A549 (cell line): Measurements from ENCODE around the gene SAPCD2.

Experiments used
- HOXB5 ChIP-seq: fragments of 250-450 bp; sonication (Bioruptor Pico); IDR thresholded peaks from 2 replicates; pipeline ENCODE4 v1.5.0; 2020; ENCODE audit warnings: mild to moderate bottlenecking, moderate library complexity
- POLR2A ChIP-seq: IDR thresholded peaks from 2 replicates; pipeline ENCODE4 v1.6.1; 2012; ENCODE audit warnings: mild to moderate bottlenecking, low read length
- RAD21 ChIP-seq, 2 experiments: fragments of >200 bp in 1 of 2; sonication (Bioruptor Twin) in 1 of 2; formaldehyde crosslinking in 1 of 2; IDR thresholded peaks in 1 of 2; conservative IDR thresholded peaks in 1 of 2; 2 replicates in 1 of 2; 3 replicates in 1 of 2; pipeline ENCODE4 v1.6.1; 2012 to 2018; ENCODE audit warnings: inconsistent platforms in 1 of 2
- SREBF2 ChIP-seq: fragments of 450-650 bp; IDR thresholded peaks from 2 replicates; pipeline ENCODE4 v1.6.1; 2014; ENCODE audit warnings: mild to moderate bottlenecking, moderate library complexity
- TF ChIP-seq, protein P1 (sequence below): fragments of >200 bp; sonication (Bioruptor Twin); formaldehyde crosslinking; IDR thresholded peaks from 3 replicates; pipeline ENCODE4 v1.5.1; 2016
- TF ChIP-seq, protein P2 (sequence below): IDR thresholded peaks from 2 replicates; pipeline ENCODE4 v1.6.1; 2012

DNA sequence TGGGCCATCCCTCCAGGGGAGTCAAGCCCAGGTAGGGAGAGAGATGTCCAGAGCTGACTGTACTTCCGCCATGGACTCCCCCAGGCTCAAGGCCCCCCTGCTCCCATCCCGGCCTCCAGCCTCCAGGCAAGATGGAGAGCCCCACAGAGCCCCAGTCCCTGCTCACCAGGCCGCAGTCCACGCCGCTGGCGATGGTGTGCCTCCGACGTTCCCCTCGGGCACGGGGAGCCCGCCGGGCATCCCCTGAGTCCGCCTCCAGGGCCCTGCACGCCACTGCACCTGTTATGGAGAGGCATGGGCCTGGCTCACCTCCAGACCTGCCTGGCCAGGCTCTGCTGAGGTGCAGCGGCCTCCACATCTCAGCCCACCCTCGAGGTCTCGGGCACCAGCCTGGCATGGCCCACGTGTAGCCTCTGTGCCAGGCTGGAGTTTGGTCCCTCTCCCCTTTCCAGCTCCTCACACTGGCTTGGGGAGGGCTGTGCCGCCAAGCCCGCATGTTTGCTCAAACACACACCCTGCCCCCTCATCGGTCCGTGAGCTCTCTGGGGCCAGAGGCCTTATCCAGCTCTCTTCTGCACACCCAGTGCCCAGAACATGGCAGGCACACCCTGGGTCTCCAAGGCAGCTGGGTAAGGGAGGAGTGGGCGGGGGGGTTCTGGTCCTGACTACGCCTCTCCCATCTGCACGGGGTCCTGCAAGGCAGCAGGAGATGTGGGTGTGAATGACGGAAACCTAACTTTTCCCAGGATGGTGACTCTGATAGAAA, 4.1 kb downstream of the SAPCD2 start:
- TF ChIP-seq, protein P1, sequence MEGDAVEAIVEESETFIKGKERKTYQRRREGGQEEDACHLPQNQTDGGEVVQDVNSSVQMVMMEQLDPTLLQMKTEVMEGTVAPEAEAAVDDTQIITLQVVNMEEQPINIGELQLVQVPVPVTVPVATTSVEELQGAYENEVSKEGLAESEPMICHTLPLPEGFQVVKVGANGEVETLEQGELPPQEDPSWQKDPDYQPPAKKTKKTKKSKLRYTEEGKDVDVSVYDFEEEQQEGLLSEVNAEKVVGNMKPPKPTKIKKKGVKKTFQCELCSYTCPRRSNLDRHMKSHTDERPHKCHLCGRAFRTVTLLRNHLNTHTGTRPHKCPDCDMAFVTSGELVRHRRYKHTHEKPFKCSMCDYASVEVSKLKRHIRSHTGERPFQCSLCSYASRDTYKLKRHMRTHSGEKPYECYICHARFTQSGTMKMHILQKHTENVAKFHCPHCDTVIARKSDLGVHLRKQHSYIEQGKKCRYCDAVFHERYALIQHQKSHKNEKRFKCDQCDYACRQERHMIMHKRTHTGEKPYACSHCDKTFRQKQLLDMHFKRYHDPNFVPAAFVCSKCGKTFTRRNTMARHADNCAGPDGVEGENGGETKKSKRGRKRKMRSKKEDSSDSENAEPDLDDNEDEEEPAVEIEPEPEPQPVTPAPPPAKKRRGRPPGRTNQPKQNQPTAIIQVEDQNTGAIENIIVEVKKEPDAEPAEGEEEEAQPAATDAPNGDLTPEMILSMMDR = no peak
- TF ChIP-seq SREBF2 = no peak
- TF ChIP-seq RAD21 (conservative IDR thresholded peaks at IDR 0.05 in 1 of 2, IDR thresholded peaks at IDR 0.05 in 1 of 2) = no peak
- TF ChIP-seq, protein P2, sequence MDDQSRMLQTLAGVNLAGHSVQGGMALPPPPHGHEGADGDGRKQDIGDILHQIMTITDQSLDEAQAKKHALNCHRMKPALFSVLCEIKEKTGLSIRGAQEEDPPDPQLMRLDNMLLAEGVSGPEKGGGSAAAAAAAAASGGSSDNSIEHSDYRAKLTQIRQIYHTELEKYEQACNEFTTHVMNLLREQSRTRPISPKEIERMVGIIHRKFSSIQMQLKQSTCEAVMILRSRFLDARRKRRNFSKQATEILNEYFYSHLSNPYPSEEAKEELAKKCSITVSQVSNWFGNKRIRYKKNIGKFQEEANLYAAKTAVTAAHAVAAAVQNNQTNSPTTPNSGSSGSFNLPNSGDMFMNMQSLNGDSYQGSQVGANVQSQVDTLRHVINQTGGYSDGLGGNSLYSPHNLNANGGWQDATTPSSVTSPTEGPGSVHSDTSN = no peak
- TF ChIP-seq POLR2A = no peak
- TF ChIP-seq HOXB5 (CRISPR knock-in tag) = no peak
